Brain microvascular endothelial cell (primary cell): ENCODE measurements around the gene HEPN1.
A peak's percentile ranks its signal among the peaks of the same experiment; 100 is the strongest.

Experiments
- DNase-seq: peaks from one replicate; pipeline ENCODE4 v3.0.0-alpha.2; 2020
- H3K27ac ChIP-seq: fragments of 250-450 bp; sonication (Bioruptor Pico); 2 replicates; pipeline ENCODE4 v1.5.1; 2020; ENCODE audit warnings: mild to moderate bottlenecking, moderate library complexity
- H3K27me3 ChIP-seq: fragments of 250-450 bp; sonication (Bioruptor Pico); replicated peaks from 2 replicates; pipeline ENCODE4 v1.5.1; 2020; ENCODE audit warnings: mild to moderate bottlenecking
- H3K36me3 ChIP-seq: fragments of 250-450 bp; sonication (Bioruptor Pico); replicated peaks from 2 replicates; pipeline ENCODE4 v1.5.1; 2020; ENCODE audit warnings: mild to moderate bottlenecking
- H3K4me3 ChIP-seq: 2 replicates; pipeline ENCODE4 v1.5.1; 2011; ENCODE audit warnings: low read depth, mild to moderate bottlenecking, control low read depth, low read length, moderate library complexity
- CTCF ChIP-seq: IDR thresholded peaks from 2 replicates; pipeline ENCODE4 v1.5.1; 2011; ENCODE audit warnings: low read depth, mild to moderate bottlenecking, moderate library complexity, low read length, control low read depth, inconsistent platforms; ENCODE audit errors: missing control alignments
- in situ Hi-C: cut with HindIII; loops from 2 replicates; pipeline ENCODE4 v1.10.0; 2017; ENCODE audit warnings: low sequenced_read_pairs, low pct_ligation_motif_present

HEPN1 gene

GRCh38 chr11:124873951-124874350 is 45.1 kb upstream of the HEPN1 start:
- no peak for TF ChIP-seq CTCF
- H3K27me3 ChIP-seq, result peaks cover 27% of the 10 kb centered on the region

GRCh38 chr11:124874571-124875255 is 44.3 kb upstream of the HEPN1 start:
- Histone ChIP-seq H3K27ac (no peak overlapping the region), H3K27me3 (peaks cover 19% of the 10 kb centered on the region), H3K36me3 (no peaks in the 10 kb centered on the region), H3K4me3 (no peak overlapping the region)
- in situ Hi-C loops, result no loop called here
- TF ChIP-seq CTCF, result no peak
- no peak for DNase-seq

More at GRCh38 chr11:124873951-124874350, 45.1 kb upstream of the HEPN1 start:
- Histone ChIP-seq H3K27ac (no peak overlapping the region), H3K36me3 (no peaks in the 10 kb centered on the region), H3K4me3 (no peak overlapping the region)
- DNase-seq, result no peak
- in situ Hi-C loops, result no loop called here

- H3K4me3 ChIP-seq, result peak overlapping the region; percentile 66
- in situ Hi-C loops, result no loop called here
- TF ChIP-seq CTCF, result no peak
- no peak overlapping the region for H3K27ac ChIP-seq
- H3K36me3 ChIP-seq, result no peaks in the 10 kb centered on the region
- DNase-seq, result no peak
- H3K27me3 ChIP-seq, result peaks cover 12% of the 10 kb centered on the region
Observed at GRCh38 chr11:124875401-124875800, 43.6 kb upstream of the HEPN1 start.

GRCh38 chr11:124875943-124876817 is 42.9 kb upstream of the HEPN1 start:
- peak overlapping the region; percentile 88 for H3K27ac ChIP-seq

More at GRCh38 chr11:124875943-124876817, 42.9 kb upstream of the HEPN1 start:
- DNase-seq, result peak; percentile 90
- Histone ChIP-seq H3K4me3 (peak overlapping the region; percentile 66), H3K27me3 (peaks cover 8% of the 10 kb centered on the region), H3K36me3 (no peaks in the 10 kb centered on the region)
- in situ Hi-C loops, result no loop called here
- peak; percentile 71 for TF ChIP-seq CTCF
